Trophoblast cell (in vitro differentiated cells and primary cell): ENCODE data around the gene KRT86.

Experiments
- DNase-seq, 2 donors: peaks; one replicate each; pipeline ENCODE4 v3.0.0-alpha.2; 2016
- H2AFZ ChIP-seq: 2 replicates; pipeline ENCODE4 v1.6.1; 2013; ENCODE audit warnings: low read length, moderate library complexity, mild to moderate bottlenecking; ENCODE audit not compliant: insufficient read depth, poor library complexity
- H2AK5ac ChIP-seq: 2 replicates; pipeline ENCODE4 v1.6.1; 2013; ENCODE audit warnings: mild to moderate bottlenecking, low read length
- H2BK120ac ChIP-seq: 2 replicates; pipeline ENCODE4 v1.6.1; 2013; ENCODE audit warnings: low read length, mild to moderate bottlenecking, moderate library complexity; ENCODE audit not compliant: insufficient read depth, poor library complexity
- H2BK12ac ChIP-seq: 2 replicates; pipeline ENCODE4 v1.6.1; 2013; ENCODE audit warnings: mild to moderate bottlenecking, low read length, moderate library complexity
- H2BK5ac ChIP-seq: 2 replicates; pipeline ENCODE4 v1.6.1; 2013; ENCODE audit warnings: low read length, low read depth, moderate library complexity, mild to moderate bottlenecking; ENCODE audit not compliant: poor library complexity
- H3K14ac ChIP-seq: 2 replicates; pipeline ENCODE4 v1.6.1; 2013; ENCODE audit warnings: mild to moderate bottlenecking, low read length
- H3K18ac ChIP-seq: 2 replicates; pipeline ENCODE4 v1.6.1; 2013; ENCODE audit warnings: mild to moderate bottlenecking, low read length
- H3K23ac ChIP-seq: 2 replicates; pipeline ENCODE4 v1.6.1; 2013; ENCODE audit warnings: low read length
- H3K27ac ChIP-seq: 2 replicates; pipeline ENCODE4 v1.5.1; 2013; ENCODE audit warnings: low read depth, mild to moderate bottlenecking, inconsistent platforms, low read length, moderate library complexity
- H3K27me3 ChIP-seq: 2 replicates; pipeline ENCODE4 v1.6.1; 2013; ENCODE audit warnings: inconsistent platforms, mild to moderate bottlenecking, low read length, moderate library complexity; ENCODE audit not compliant: insufficient read depth
- H3K36me3 ChIP-seq, 2 experiments: 1 replicate in 1 of 2; 2 replicates in 1 of 2; pipeline ENCODE4 v1.6.1; 2013; ENCODE audit warnings: low read length in 2 of 2, mild to moderate bottlenecking in 2 of 2, moderate library complexity in 1 of 2; ENCODE audit not compliant: insufficient read depth in 2 of 2, control insufficient read depth in 1 of 2
- H3K4ac ChIP-seq: 2 replicates; pipeline ENCODE4 v1.6.1; 2013; ENCODE audit warnings: low read depth, mild to moderate bottlenecking, low read length, moderate library complexity
- H3K4me1 ChIP-seq, 2 experiments: 1 replicate in 1 of 2; 2 replicates in 1 of 2; pipeline ENCODE4 v1.6.1; 2013; ENCODE audit warnings: low read length in 2 of 2, mild to moderate bottlenecking in 2 of 2, moderate library complexity in 1 of 2; ENCODE audit not compliant: insufficient read depth in 2 of 2, control insufficient read depth in 1 of 2
- H3K4me2 ChIP-seq: 2 replicates; pipeline ENCODE4 v1.6.1; 2013; ENCODE audit warnings: inconsistent platforms, mild to moderate bottlenecking, low read length, moderate library complexity
- H3K4me3 ChIP-seq: 2 replicates; pipeline ENCODE4 v1.5.1; 2013; ENCODE audit warnings: mild to moderate bottlenecking, low read depth, low read length, inconsistent platforms
- H3K79me1 ChIP-seq: one replicate; pipeline ENCODE4 v1.6.1; 2013; ENCODE audit warnings: low read length
- H3K79me2 ChIP-seq: 2 replicates; pipeline ENCODE4 v1.6.1; 2013; ENCODE audit warnings: low read length, mild to moderate bottlenecking; ENCODE audit not compliant: control insufficient read depth, insufficient read depth, poor library complexity
- H3K9ac ChIP-seq: 2 replicates; pipeline ENCODE4 v1.6.1; 2013; ENCODE audit warnings: mild to moderate bottlenecking, low read length
- H3K9me3 ChIP-seq: 2 replicates; pipeline ENCODE4 v1.6.1; 2013; ENCODE audit warnings: low read depth, mild to moderate bottlenecking, control low read depth, inconsistent platforms, low read length; ENCODE audit not compliant: insufficient read depth
- H4K12ac ChIP-seq: 2 replicates; pipeline ENCODE4 v1.6.1; 2013; ENCODE audit warnings: low read depth, mild to moderate bottlenecking, low read length, moderate library complexity
- H4K8ac ChIP-seq: 2 replicates; pipeline ENCODE4 v1.6.1; 2013; ENCODE audit warnings: low read depth, mild to moderate bottlenecking, low read length, moderate library complexity
- H4K91ac ChIP-seq: one replicate; pipeline ENCODE4 v1.6.1; 2013; ENCODE audit warnings: low read depth, mild to moderate bottlenecking, low read length, moderate library complexity
- WGBS: extraction: QIAGEN DNeasy Blood & Tissue Kit; methylation state at CpG from one replicate; pipeline ENCODE4 v1.1.7; 2013; ENCODE audit warnings: missing lambda C conversion rate; ENCODE audit not compliant: insufficient read length, insufficient coverage; ENCODE audit errors: extremely low coverage; 5-methylcytosine and 5-hydroxymethylcytosine counted together

The KRT86 gene

DNA sequence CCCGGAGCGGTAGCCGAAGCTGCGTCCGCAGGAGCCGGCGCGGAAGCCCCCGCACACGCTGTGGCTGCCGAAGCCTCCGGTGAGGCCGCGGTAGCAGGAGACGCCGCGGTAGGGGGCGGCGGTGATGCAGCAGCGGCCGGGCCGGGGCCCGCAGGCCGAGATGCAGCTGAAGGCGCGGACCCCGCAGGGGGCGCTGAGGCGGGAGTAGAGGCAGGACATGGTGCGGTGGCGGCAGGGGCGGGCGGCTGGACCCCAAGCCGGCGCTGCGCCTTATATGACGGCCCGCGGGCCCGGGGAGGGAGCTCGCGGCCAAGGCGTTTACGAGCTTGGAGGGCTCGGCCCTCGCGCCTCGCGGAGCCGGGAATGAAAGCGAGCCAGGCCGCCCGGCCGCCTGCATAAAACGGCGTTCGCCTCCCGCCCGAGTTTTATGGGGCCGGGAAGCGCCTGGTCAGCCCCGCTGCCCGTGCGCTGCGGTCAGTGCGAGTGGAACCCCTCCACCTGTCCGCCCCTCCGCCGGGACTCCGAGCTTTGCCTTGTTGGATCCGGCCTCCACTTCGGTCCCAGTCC is 16.0 kb upstream of the KRT86 start:
- no peak overlapping the region for H3K4me3 ChIP-seq
- peaks cover 22% of the 10 kb centered on the region for H3K9me3 ChIP-seq
- peaks cover 16% of the 10 kb centered on the region for H3K27me3 ChIP-seq
- H2BK120ac ChIP-seq, result no peak overlapping the region
- no peaks in the 10 kb centered on the region for H3K4me1 ChIP-seq
- DNase-seq, result peak in 1 of 2 donors; percentile 50
- H3K4me2 ChIP-seq, result peak overlapping the region; percentile 37
- H3K4ac ChIP-seq, result no peak overlapping the region
- no peak overlapping the region for H3K18ac ChIP-seq
- no peak overlapping the region for H4K12ac ChIP-seq
- H3K9ac ChIP-seq, result no peak overlapping the region
- H3K23ac ChIP-seq, result no peak overlapping the region
- WGBS, result no CpG with 5 or more reads among the region's 72 CpGs
- H2AFZ ChIP-seq, result no peak overlapping the region
- H2BK12ac ChIP-seq, result no peak overlapping the region
- H3K14ac ChIP-seq, result no peak overlapping the region
- H2AK5ac ChIP-seq, result no peak overlapping the region
- H3K27ac ChIP-seq, result no peak overlapping the region
- no peak overlapping the region for H4K8ac ChIP-seq
- no peak overlapping the region for H4K91ac ChIP-seq
- no peaks in the 10 kb centered on the region for H3K79me2 ChIP-seq
- H3K79me1 ChIP-seq, result no peaks in the 10 kb centered on the region
- no peak overlapping the region for H2BK5ac ChIP-seq
- H3K36me3 ChIP-seq, result no peaks in the 10 kb centered on the region

DNA sequence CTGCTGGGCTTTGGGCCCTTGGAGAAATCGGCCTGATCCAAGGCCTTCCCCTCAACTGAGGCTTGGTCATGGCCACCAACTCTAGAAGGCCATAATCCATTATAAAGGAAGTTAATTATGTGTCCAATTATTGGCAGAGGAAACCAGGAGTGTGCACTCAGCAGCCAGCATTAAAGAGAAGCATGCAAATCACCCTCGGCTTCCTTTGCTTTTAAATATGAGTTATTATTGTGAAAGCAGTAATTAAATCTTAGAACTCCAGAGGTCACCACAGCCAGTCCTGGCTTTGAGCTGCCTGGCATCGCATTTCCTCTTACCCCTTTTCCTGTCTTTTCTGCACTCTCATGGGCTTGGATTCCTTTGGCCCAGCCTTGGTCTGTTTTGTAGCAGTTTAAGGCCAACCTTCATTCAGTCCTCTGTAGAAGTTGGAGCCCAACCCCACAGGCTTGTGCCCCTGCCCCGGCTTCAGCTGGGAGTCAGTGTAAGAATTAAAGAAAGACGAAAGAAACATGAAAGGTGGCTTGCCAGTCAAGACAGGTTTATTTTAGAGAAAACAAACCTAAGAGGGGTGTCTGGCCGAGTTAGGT is 14.7 kb upstream of the KRT86 start:
- no peak overlapping the region for H2BK120ac ChIP-seq
- no CpG with 5 or more reads among the region's 6 CpGs for WGBS
- H3K27ac ChIP-seq, result no peak overlapping the region
- no peak overlapping the region for H3K14ac ChIP-seq
- H4K12ac ChIP-seq, result no peak overlapping the region
- peak in 1 of 2 donors; percentile 23 for DNase-seq
- H3K79me1 ChIP-seq, result no peaks in the 10 kb centered on the region
- no peaks in the 10 kb centered on the region for H3K36me3 ChIP-seq
- H2BK12ac ChIP-seq, result no peak overlapping the region
- H3K27me3 ChIP-seq, result peaks cover 16% of the 10 kb centered on the region
- no peak overlapping the region for H3K23ac ChIP-seq
- H3K4me1 ChIP-seq, result no peaks in the 10 kb centered on the region
- H3K4me3 ChIP-seq, result no peak overlapping the region
- no peak overlapping the region for H2AK5ac ChIP-seq
- H3K18ac ChIP-seq, result no peak overlapping the region
- no peak overlapping the region for H2AFZ ChIP-seq
- no peaks in the 10 kb centered on the region for H3K79me2 ChIP-seq
- peaks cover 27% of the 10 kb centered on the region for H3K9me3 ChIP-seq
- no peak overlapping the region for H4K8ac ChIP-seq
- no peak overlapping the region for H3K9ac ChIP-seq
- no peak overlapping the region for H3K4me2 ChIP-seq
- H4K91ac ChIP-seq, result no peak overlapping the region
- H2BK5ac ChIP-seq, result no peak overlapping the region
- H3K4ac ChIP-seq, result no peak overlapping the region

DNA sequence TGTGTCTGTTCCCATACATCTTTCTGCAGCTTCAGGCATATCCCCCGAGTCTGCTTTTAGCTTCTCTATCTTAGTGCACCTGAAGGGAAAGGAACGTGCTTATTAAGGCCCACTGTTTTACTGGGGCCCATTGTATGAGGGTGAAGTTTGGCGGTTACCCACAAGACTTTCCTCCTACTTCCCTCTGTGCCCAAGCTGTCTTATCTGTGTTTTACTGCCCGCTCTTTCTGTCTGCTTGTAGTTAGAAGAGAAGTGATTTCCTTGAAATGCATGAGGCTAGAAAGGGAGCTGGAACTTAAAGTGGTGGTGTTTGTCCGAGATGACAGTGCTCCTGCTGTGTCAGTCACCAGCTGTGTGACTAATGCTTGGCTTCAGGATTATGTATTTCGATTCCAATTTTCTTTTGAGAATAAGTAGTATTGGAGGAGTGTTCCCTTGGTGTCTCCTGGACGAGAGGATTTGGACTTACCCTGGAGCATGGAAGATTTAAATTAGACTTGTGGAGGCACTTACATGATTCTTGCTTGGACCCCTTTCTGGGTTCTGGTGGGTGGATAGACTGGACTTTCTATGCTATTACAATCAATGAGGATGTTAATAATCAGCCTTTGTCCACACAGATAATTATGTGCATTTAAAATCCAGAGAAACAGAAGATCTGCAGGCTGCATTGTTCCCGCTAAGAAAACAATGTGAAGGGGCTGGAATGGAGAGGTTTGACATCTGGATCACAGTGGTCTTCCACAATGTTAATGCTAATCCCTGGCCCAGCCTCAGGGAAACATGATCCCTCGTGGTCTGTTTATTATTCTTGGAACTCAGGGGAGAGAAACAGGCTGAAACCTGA is 13.9 kb upstream of the KRT86 start:
- no peak overlapping the region for H4K8ac ChIP-seq
- no peak overlapping the region for H3K4me3 ChIP-seq
- peaks cover 27% of the 10 kb centered on the region for H3K9me3 ChIP-seq
- H3K79me2 ChIP-seq, result no peaks in the 10 kb centered on the region
- no peak overlapping the region for H2BK120ac ChIP-seq
- DNase-seq, result no peak
- H3K4me2 ChIP-seq, result no peak overlapping the region
- no peak overlapping the region for H2AK5ac ChIP-seq
- H3K27me3 ChIP-seq, result peaks cover 16% of the 10 kb centered on the region
- H3K9ac ChIP-seq, result no peak overlapping the region
- no peak overlapping the region for H3K23ac ChIP-seq
- H4K91ac ChIP-seq, result no peak overlapping the region
- H3K18ac ChIP-seq, result no peak overlapping the region
- no peak overlapping the region for H2AFZ ChIP-seq
- no peaks in the 10 kb centered on the region for H3K79me1 ChIP-seq
- H2BK12ac ChIP-seq, result no peak overlapping the region
- H3K14ac ChIP-seq, result no peak overlapping the region
- WGBS, result no CpG with 5 or more reads among the region's 9 CpGs
- H3K27ac ChIP-seq, result no peak overlapping the region
- no peaks in the 10 kb centered on the region for H3K4me1 ChIP-seq
- H4K12ac ChIP-seq, result no peak overlapping the region
- H2BK5ac ChIP-seq, result no peak overlapping the region
- no peak overlapping the region for H3K4ac ChIP-seq
- no peaks in the 10 kb centered on the region for H3K36me3 ChIP-seq

DNA sequence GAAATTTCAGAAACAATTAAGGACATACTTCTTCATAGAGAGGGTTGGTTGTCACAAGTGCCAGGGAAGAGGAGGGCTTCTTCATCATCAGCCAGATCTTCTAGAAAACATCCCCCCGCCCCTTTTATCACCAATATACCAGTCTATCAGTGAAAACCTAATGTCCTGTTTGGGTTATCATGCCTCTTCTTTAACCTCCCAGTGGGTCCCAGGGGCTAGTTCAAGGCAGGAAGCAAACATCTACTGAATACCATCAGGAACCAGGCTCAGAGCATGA is 13.3 kb upstream of the KRT86 start:
- Histone ChIP-seq H3K4ac (no peak overlapping the region), H3K18ac (no peak overlapping the region), H3K4me1 (no peaks in the 10 kb centered on the region)

More for the DNA sequence above, 13.3 kb upstream of the KRT86 start:
- no peak overlapping the region for H3K23ac ChIP-seq
- no peak overlapping the region for H2BK5ac ChIP-seq
- no peak overlapping the region for H2BK12ac ChIP-seq
- DNase-seq, result no peak
- H4K12ac ChIP-seq, result no peak overlapping the region
- H4K91ac ChIP-seq, result no peak overlapping the region
- no peak overlapping the region for H3K4me3 ChIP-seq
- no peak overlapping the region for H3K4me2 ChIP-seq
- no peak overlapping the region for H2AFZ ChIP-seq
- H3K27me3 ChIP-seq, result peaks cover 16% of the 10 kb centered on the region
- no peak overlapping the region for H3K9ac ChIP-seq
- H3K14ac ChIP-seq, result no peak overlapping the region
- no peak overlapping the region for H3K27ac ChIP-seq
- no CpG with 5 or more reads among the region's 1 CpG for WGBS
- H3K79me2 ChIP-seq, result no peaks in the 10 kb centered on the region
- H4K8ac ChIP-seq, result no peak overlapping the region
- H2BK120ac ChIP-seq, result no peak overlapping the region
- no peak overlapping the region for H2AK5ac ChIP-seq
- no peaks in the 10 kb centered on the region for H3K36me3 ChIP-seq
- H3K9me3 ChIP-seq, result peaks cover 27% of the 10 kb centered on the region
- H3K79me1 ChIP-seq, result no peaks in the 10 kb centered on the region
